Aorta (tissue), 5 donors: ENCODE data around the gene GPR35. TPM values are rescaled to one million over a fixed set of nuclear protein-coding genes. Genes with fewer than 3 reads are reported as not detected.
A peak's percentile ranks its signal among the peaks of the same experiment; 100 is the strongest.

ENCODE experiments used
- ATAC-seq: fragments of 200-7000 bp; cut with Tn5 transposase; one replicate; pipeline ENCODE4 v1.9.1; 2022; ENCODE audit warnings: moderate library complexity; ENCODE audit not compliant: low FRiP score
- DNase-seq, 2 donors: peaks; one replicate each; pipeline ENCODE4 v3.0.0-alpha.2; 2020
- H3K27ac ChIP-seq, 2 donors: one replicate each; pipeline ENCODE4 v1.5.1; 2013; ENCODE audit warnings: low read length in 2 of 2, mild to moderate bottlenecking in 2 of 2, moderate library complexity in 2 of 2, control low read depth in 1 of 2, inconsistent platforms in 1 of 2, low read depth in 1 of 2
- H3K27me3 ChIP-seq, 2 donors: one replicate each; pipeline ENCODE4 v1.6.1; 2013; ENCODE audit warnings: control low read depth in 1 of 2, low read length in 1 of 2, mild to moderate bottlenecking in 1 of 2, moderate library complexity in 1 of 2; ENCODE audit not compliant: insufficient read depth in 2 of 2, control insufficient read depth in 1 of 2
- H3K36me3 ChIP-seq, 2 donors: one replicate each; pipeline ENCODE4 v1.6.1; 2013; ENCODE audit warnings: control low read depth in 1 of 2, low read length in 1 of 2, mild to moderate bottlenecking in 1 of 2; ENCODE audit not compliant: insufficient read depth in 2 of 2, control insufficient read depth in 1 of 2
- H3K4me1 ChIP-seq, 2 donors: one replicate each; pipeline ENCODE4 v1.6.1; 2013; ENCODE audit warnings: low read length in 2 of 2, control low read depth in 1 of 2, mild to moderate bottlenecking in 1 of 2, moderate library complexity in 1 of 2; ENCODE audit not compliant: insufficient read depth in 2 of 2, control insufficient read depth in 1 of 2
- H3K4me3 ChIP-seq, 2 donors: one replicate each; pipeline ENCODE4 v1.5.1; 2013; ENCODE audit warnings: low read length in 2 of 2, control low read depth in 1 of 2, mild to moderate bottlenecking in 1 of 2
- H3K9me3 ChIP-seq: one replicate; pipeline ENCODE4 v1.6.1; 2013; ENCODE audit warnings: mild to moderate bottlenecking, low read length; ENCODE audit not compliant: control insufficient read depth
- WGBS, 2 donors: extraction: QIAGEN DNeasy Blood & Tissue Kit; methylation state at CpG; one replicate each; pipeline ENCODE4 v1.1.7; 2013; 5-methylcytosine and 5-hydroxymethylcytosine counted together
- intact Hi-C, 2 donors: fragments of 100-400 bp; cut with DNase I; formaldehyde crosslinking; loops; one replicate each; pipeline versions ENCODE4 v1.14.2 to v1.15.0; 2022
- polyA plus RNA-seq, 2 donors: library from polyadenylated mRNA; stranded (reverse); fragments of 200-250 nt; gene quantifications; one replicate each; pipeline ENCODE4 v1.2.3, GENCODE V29; 2013
- total RNA-seq, 2 donors: library from RNA; stranded (reverse); fragmentation: NEBNext Ultra II Directional; extraction: Animal tissue kit (Norgen Biotek cat#: 25700); gene quantifications; one replicate each; pipeline ENCODE4 v1.2.1, GENCODE V29; 2021
- donor health status: healthy with polysubstance abuse.
- donor health status: Bipolar disorder and iron deficiency.
- donor health status: DM: no; HTN: no; CAD: no.
- donor health status: DM: no; HTN: no; CAD: no.
- donor health status: DM: yes; HTN: yes; CAD: no.

The GPR35 gene
- total and polyA plus RNA-seq, 4 donors, result 2.1 to 14.5 (median 7.0) TPM

- Histone ChIP-seq H3K36me3 (no peaks in the 10 kb centered on the region), H3K4me3 (no peak overlapping the region), H3K9me3 (no peaks in the 10 kb centered on the region), H3K27ac (no peak overlapping the region), H3K4me1 (no peaks in the 10 kb centered on the region), H3K27me3 (no peaks in the 10 kb centered on the region)
- ATAC-seq, result no peak
- intact Hi-C loops, result no loop called here
- DNase-seq, result peak; percentile 22 to 62
- WGBS, 2 donors, result 80% methylated on average over 20 of the region's 20 CpGs
Measured at GRCh38 chr2:240593026-240593702, 32.1 kb upstream of the GPR35 start.

GRCh38 chr2:240593703-240594451 is 31.4 kb upstream of the GPR35 start:
- Histone ChIP-seq H3K9me3 (no peaks in the 10 kb centered on the region), H3K27me3 (no peaks in the 10 kb centered on the region), H3K4me1 (no peaks in the 10 kb centered on the region), H3K27ac (no peak overlapping the region), H3K4me3 (no peak overlapping the region), H3K36me3 (no peaks in the 10 kb centered on the region)
- WGBS, 2 donors, result 54 to 65% methylated on average over 18 to 19 of the region's 19 CpGs
- peak; percentile 41 to 69 for DNase-seq
- intact Hi-C loops, result no loop called here
- no peak for ATAC-seq

DNA sequence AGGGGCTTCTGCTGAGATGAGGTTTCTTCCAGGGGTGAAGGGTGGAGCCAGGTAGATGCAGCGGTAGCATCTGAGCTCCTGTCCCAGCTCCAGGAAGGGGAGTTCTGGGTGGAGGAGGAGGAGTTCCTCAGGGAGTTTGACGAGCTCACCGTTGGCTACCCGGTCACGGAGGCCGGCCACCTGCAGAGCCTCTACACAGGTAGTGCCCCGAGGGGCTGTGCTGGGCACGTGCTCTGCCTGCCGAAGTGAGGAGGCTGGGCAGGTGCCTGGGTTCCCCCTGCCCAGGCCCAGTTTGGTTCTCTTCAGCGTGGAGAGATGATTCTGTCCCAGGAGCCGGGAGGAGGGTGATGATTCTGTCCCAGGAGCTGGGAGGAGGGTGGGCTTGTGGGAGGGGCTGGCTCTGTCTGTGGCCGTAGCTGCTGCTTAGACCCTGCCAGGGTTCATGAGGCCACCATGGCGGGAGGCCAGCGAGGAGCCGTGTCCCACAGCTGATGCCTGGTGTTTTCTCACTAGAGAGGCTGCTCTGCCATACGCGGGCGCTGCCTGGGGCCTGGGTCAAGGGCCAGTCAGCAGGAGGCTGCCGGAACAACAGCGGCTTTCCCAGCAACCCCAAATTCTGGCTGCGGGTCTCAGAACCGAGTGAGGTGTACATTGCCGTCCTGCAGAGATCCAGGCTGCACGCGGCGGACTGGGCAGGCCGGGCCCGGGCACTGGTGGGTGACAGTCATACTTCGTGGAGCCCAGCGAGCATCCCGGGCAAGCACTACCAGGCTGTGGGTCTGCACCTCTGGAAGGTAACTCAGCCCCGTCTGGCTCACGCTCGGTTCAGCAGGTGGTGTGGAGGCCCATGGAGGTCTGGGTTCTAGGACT is 30.5 kb upstream of the GPR35 start:
- H3K9me3 ChIP-seq, result no peaks in the 10 kb centered on the region
- no peak overlapping the region for H3K4me3 ChIP-seq
- H3K4me1 ChIP-seq, result no peaks in the 10 kb centered on the region
- ATAC-seq (no peak), DNase-seq (peak; percentile 35 to 59)
- WGBS, 2 donors, result 82 to 83% methylated on average over 34 of the region's 34 CpGs
- H3K36me3 ChIP-seq, result no peaks in the 10 kb centered on the region
- intact Hi-C loops, result no loop called here
- H3K27me3 ChIP-seq, result no peaks in the 10 kb centered on the region
- H3K27ac ChIP-seq, result no peak overlapping the region

DNA sequence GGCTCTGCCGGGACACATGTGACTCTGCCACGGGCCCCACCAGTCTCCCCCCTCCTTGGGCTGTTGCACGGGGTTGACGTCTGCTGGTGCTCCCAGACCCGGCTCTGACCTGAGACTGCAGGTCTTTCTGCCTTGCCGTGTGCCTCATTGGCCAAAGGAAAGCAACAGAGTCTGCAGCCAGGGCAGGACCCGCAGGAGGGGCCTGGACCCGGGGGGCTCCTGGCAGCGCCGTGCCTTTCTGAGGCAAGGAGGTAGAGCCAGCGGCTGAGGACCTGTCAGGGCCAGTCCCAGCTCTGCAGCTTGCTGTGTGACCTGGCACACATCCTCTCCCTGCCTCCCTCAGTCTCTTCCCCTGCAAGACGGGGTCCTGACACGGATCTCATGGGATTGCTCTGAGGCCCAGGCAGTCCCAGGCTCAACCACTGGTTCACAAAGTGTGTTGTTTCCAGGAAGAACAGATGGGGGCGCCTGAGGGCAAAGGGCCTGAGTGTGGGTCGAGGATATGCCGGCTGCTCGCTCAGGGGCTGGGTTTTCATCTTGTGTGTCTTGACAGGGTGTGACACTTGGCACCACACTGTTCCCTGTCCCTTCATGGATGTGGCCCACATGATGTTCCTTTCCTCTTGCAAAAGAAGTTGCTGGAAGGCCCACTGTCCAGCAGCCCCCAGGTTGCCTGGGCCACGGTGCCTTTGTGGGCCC is 29.8 kb upstream of the GPR35 start:
- H3K27me3 ChIP-seq, result no peaks in the 10 kb centered on the region
- 41 to 45% methylated on average over 18 of the region's 18 CpGs for WGBS, 2 donors
- H3K4me1 ChIP-seq, result no peaks in the 10 kb centered on the region
- ATAC-seq (no peak), DNase-seq (peak; percentile 46 to 66)
- no peaks in the 10 kb centered on the region for H3K9me3 ChIP-seq
- no peaks in the 10 kb centered on the region for H3K36me3 ChIP-seq
- intact Hi-C loops, result no loop called here
- H3K4me3 ChIP-seq, result no peak overlapping the region
- no peak overlapping the region for H3K27ac ChIP-seq

DNA sequence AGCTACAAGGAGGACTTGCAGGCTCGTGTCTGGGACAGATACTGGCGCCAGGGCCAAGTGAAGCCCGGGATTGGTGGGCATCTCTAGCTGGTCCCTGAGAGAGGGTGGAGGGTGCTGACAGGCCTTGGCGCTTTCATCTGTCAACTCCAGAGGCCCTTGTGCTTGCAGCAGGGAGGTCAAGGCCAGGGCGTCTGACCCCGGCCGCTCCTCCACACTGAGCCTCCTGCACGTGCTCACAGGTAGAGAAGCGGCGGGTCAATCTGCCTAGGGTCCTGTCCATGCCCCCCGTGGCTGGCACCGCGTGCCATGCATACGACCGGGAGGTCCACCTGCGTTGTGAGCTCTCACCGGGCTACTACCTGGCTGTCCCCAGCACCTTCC is 29.2 kb upstream of the GPR35 start:
- 35 to 43% methylated on average over 16 to 17 of the region's 17 CpGs for WGBS, 2 donors
- ATAC-seq, result no peak
- Histone ChIP-seq H3K27ac (no peak overlapping the region), H3K4me1 (no peaks in the 10 kb centered on the region), H3K27me3 (no peaks in the 10 kb centered on the region), H3K9me3 (no peaks in the 10 kb centered on the region), H3K4me3 (no peak overlapping the region), H3K36me3 (no peaks in the 10 kb centered on the region)
- peak in 1 of 2 donors; percentile 51 for DNase-seq
- intact Hi-C loops, result no loop called here

GRCh38 chr2:240596491-240596931 is 28.8 kb upstream of the GPR35 start:
- DNase-seq (peak; percentile 79 to 90), ATAC-seq (peak; percentile 56)
- H3K4me1 ChIP-seq, result no peaks in the 10 kb centered on the region
- H3K4me3 ChIP-seq, result no peak overlapping the region
- no peaks in the 10 kb centered on the region for H3K36me3 ChIP-seq
- H3K27me3 ChIP-seq, result no peaks in the 10 kb centered on the region
- H3K27ac ChIP-seq, result no peak overlapping the region
- intact Hi-C loops, result no loop called here
- H3K9me3 ChIP-seq, result no peaks in the 10 kb centered on the region
- 2 to 12% methylated on average over 19 to 23 of the region's 23 CpGs for WGBS, 2 donors

DNA sequence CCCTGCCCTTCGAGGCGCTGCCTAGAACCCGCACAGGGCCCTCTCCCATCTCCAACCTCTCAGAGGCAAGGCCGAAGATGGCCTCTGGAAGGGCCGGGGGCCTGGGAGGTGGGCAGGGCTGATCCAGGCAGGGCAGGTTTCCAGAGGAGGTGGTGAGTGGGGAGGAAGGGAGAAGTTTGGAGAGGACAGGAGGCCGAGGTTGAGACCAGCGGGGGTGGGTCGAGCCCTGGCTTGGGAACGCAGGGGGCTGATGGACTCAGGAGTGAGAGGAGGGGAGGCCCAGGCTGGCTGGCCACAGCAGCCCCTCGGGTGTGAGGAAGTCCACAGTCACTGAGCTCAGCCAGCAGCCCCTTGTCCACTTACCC is 28.2 kb upstream of the GPR35 start:
- peak; percentile 1 for ATAC-seq
- Histone ChIP-seq H3K4me1 (no peaks in the 10 kb centered on the region), H3K9me3 (no peaks in the 10 kb centered on the region), H3K36me3 (no peaks in the 10 kb centered on the region), H3K27ac (no peak overlapping the region), H3K4me3 (no peak overlapping the region), H3K27me3 (no peaks in the 10 kb centered on the region)
- intact Hi-C loops, result no loop called here
- 43 to 54% methylated on average over 10 of the region's 10 CpGs for WGBS, 2 donors
- DNase-seq, result peak; percentile 46 to 64

DNA sequence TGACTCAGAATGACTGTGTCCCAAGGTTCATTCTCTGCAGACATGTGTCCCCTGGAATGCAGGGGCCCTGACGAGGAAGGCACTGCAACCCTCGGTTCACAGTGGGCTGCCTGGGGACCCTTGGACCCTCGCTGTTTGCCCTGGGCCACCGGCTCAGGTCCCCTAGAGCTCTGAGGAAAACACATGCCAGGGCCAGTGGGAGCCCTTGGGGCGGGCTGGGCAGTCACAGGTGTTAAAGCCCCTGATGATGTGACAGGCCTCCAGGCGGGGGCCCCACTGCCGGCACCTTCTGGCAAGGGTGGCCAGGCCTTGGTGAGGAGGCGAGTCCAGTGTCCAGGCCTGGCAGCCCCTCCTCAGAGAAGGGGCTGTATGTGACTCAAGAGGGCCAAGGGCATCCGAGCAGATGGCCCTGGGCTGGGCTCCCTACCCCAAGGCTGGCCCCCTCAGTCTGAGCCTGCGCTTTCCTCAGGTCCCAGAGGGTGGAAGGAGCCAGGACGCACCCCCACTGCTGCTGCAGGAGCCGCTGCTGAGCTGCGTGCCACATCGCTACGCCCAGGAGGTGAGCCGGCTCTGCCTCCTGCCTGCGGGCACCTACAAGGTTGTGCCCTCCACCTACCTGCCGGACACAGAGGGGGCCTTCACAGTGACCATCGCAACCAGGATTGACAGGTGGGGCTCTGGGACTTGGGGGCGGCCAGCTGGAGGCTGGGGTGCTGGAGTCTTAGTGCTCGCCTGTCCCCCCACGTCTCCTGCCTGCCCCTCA is 27.7 kb upstream of the GPR35 start:
- Histone ChIP-seq H3K9me3 (no peaks in the 10 kb centered on the region), H3K27ac (no peak overlapping the region), H3K4me1 (no peaks in the 10 kb centered on the region), H3K4me3 (no peak overlapping the region), H3K27me3 (no peaks in the 10 kb centered on the region), H3K36me3 (no peaks in the 10 kb centered on the region)
- intact Hi-C loops, result no loop called here
- DNase-seq (peak; percentile 41 to 72), ATAC-seq (no peak)
- WGBS, 2 donors, result 88 to 90% methylated on average over 20 to 22 of the region's 22 CpGs
